Measurements from ENCODE around the gene ALPG. TPM values are rescaled to one million over a fixed set of nuclear protein-coding genes. Genes with fewer than 3 reads are reported as not detected.

Gene ALPG
- polyA plus RNA-seq, 1 donor (not counting 4 experiments of a cell fraction or from before 2014, with no cell fraction given) = not detected

DNA sequence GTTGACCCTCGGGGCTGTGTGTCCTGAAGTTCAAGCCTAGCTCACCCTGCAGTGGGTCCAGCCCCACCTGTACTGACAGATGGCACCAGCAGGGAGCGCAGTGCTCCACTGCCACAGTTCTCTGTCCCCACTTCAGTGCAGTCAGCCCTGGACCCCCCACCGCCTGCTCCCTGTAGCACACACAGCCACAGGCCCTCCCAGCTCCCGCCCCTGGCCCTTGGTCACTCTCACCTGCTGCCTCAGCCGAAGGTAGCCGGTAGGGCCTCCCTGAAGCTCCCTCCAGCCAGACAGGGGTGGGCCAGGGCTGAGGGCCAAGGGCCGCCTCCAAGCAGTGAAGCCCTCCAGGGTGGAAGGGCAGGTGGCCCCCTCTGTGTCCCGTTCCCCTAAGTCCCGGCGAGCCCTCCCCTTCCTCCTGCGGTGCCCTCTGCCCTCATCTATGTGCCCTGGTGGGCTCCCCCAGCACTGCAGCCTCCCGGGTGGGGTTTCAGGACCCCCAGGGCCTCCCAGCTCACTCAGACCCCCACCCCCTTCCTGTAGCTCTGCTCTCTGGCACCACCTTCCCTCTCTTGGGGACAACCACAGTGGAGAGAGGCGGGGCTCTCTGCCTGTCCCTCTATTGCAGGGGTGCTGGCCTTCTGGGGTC is 38.9 kb upstream of the ALPG start:
- Histone ChIP-seq H3K4me1 (ENCODE audit: control insufficient read depth, extremely low read depth, insufficient read depth, low read length) (no peaks in the 10 kb centered on the region), H2AFZ (ENCODE audit: control insufficient read depth, low read length) (no peak overlapping the region), H3K9ac (ENCODE audit: control insufficient read depth, extremely low read depth, insufficient read depth, low read length) (no peak overlapping the region), H3K4me3 (ENCODE audit: control insufficient read depth in 2 of 3, extremely low read depth in 1 of 3, insufficient read depth in 2 of 3, low read depth in 1 of 3, low read length in 3 of 3) (no peak overlapping the region), H3K4me2 (ENCODE audit: control insufficient read depth, extremely low read depth, insufficient read depth, low read depth, low read length) (no peak overlapping the region), H3K27ac (ENCODE audit: control insufficient read depth, insufficient read depth, low read length) (no peak overlapping the region), H3K79me2 (ENCODE audit: control insufficient read depth, insufficient read depth, low read length) (no peaks in the 10 kb centered on the region), H3K36me3 (ENCODE audit: control insufficient read depth in 2 of 2, extremely low read depth in 1 of 2, insufficient read depth in 2 of 2, low read length in 2 of 2) (no peaks in the 10 kb centered on the region), H4K20me1 (ENCODE audit: control insufficient read depth, extremely low read depth, insufficient read depth, low read length) (no peaks in the 10 kb centered on the region), H3K27me3 (ENCODE audit: control insufficient read depth, extremely low read depth, insufficient read depth, low read length) (no peaks in the 10 kb centered on the region), H3K9me3 (ENCODE audit: control insufficient read depth, low read depth, low read length) (no peaks in the 10 kb centered on the region), H3K9me1 (ENCODE audit: control insufficient read depth, extremely low read depth, insufficient read depth, low read length) (no peaks in the 10 kb centered on the region)
- dilution Hi-C loops (cut with MboI; ENCODE audit: extremely low pct_ligation_motif_present, low sequenced_read_pairs) = no loop called here
- DNase-seq (ENCODE audit: low read depth, low spot score) = no peak
- FAIRE-seq = no peak
- TF ChIP-seq CTCF (optimal IDR thresholded peaks at IDR 0.05 in 1 of 3, IDR thresholded peaks at IDR 0.05 in 1 of 3, conservative IDR thresholded peaks at IDR 0.05 in 1 of 3; ENCODE audit: extremely low read depth in 1 of 3, insufficient read depth in 2 of 3, low read length in 3 of 3) (peak in 2 of 3 experiments; percentile 22 to 36), EZH2 (IDR thresholded peaks at IDR 0.05; ENCODE audit: low read length) (no peak)

- no peak for DNase-seq (ENCODE audit: low read depth, low spot score)
- H3K4me2 ChIP-seq (ENCODE audit: control insufficient read depth, extremely low read depth, insufficient read depth, low read depth, low read length) = no peak overlapping the region
- no peak overlapping the region for H2AFZ ChIP-seq (ENCODE audit: control insufficient read depth, low read length)
- dilution Hi-C loops (cut with MboI; ENCODE audit: extremely low pct_ligation_motif_present, low sequenced_read_pairs) = no loop called here
- H3K4me3 ChIP-seq (ENCODE audit: control insufficient read depth in 2 of 3, extremely low read depth in 1 of 3, insufficient read depth in 2 of 3, low read depth in 1 of 3, low read length in 3 of 3) = no peak overlapping the region
- no peaks in the 10 kb centered on the region for H4K20me1 ChIP-seq (ENCODE audit: control insufficient read depth, extremely low read depth, insufficient read depth, low read length)
- no peaks in the 10 kb centered on the region for H3K9me1 ChIP-seq (ENCODE audit: control insufficient read depth, extremely low read depth, insufficient read depth, low read length)
- no peaks in the 10 kb centered on the region for H3K36me3 ChIP-seq (ENCODE audit: control insufficient read depth in 2 of 2, extremely low read depth in 1 of 2, insufficient read depth in 2 of 2, low read length in 2 of 2)
- H3K27ac ChIP-seq (ENCODE audit: control insufficient read depth, insufficient read depth, low read length) = no peak overlapping the region
- no peaks in the 10 kb centered on the region for H3K79me2 ChIP-seq (ENCODE audit: control insufficient read depth, insufficient read depth, low read length)
- no peaks in the 10 kb centered on the region for H3K9me3 ChIP-seq (ENCODE audit: control insufficient read depth, low read depth, low read length)
- no peak for FAIRE-seq
- TF ChIP-seq EZH2 (IDR thresholded peaks at IDR 0.05; ENCODE audit: low read length) (no peak), CTCF (optimal IDR thresholded peaks at IDR 0.05 in 1 of 3, IDR thresholded peaks at IDR 0.05 in 1 of 3, conservative IDR thresholded peaks at IDR 0.05 in 1 of 3; ENCODE audit: extremely low read depth in 1 of 3, insufficient read depth in 2 of 3, low read length in 3 of 3) (no peak)
- no peaks in the 10 kb centered on the region for H3K27me3 ChIP-seq (ENCODE audit: control insufficient read depth, extremely low read depth, insufficient read depth, low read length)
- no peaks in the 10 kb centered on the region for H3K4me1 ChIP-seq (ENCODE audit: control insufficient read depth, extremely low read depth, insufficient read depth, low read length)
- H3K9ac ChIP-seq (ENCODE audit: control insufficient read depth, extremely low read depth, insufficient read depth, low read length) = no peak overlapping the region
These were observed 38.3 kb upstream of the ALPG start for GRCh38 chr2:232368311-232368731.
